ENCODE data around the gene PPFIA3.
"Not testable (repeated sequence)": the region's sequence is repeated elsewhere in the genome, so short reads cannot be mapped to it uniquely, and the experiment has no call there.

PPFIA3 gene

DNA sequence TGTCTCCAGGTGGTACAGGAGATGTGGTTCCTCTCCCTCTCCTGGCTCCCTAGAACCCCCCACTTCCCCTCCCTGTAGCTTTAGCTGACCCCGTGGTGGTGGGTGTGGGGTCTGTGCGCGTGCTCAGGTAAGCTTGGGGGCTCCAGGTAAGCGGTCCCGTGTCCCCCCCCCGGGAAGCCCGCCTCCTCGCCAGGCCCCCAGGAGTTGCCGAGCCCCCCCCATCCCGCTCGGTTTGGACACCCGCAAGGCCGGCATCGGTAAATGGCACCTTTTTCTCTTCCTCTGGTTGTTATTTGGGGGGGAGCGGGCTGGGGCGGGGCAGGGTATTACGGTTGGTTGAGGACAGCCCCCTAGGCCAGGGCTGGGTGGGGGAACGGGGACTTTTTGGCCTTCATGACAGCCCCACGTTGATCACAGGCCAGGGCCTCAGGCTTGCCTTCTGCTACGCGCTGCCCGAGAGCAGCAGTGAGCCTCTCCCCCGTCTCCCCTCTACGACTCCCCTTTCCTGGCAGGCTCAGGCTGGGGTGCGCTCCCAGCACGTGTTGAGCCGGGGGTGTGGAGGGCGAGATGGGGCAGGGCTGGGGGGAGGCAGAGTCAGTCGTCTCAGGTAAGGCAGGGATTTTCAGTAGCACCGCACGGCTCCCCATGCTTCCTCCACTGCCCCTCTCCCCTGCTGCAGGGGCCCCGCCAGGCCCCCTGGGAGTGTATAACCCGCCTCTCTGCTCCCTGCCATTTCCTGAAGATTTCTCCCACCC is 15.8 kb upstream of the PPFIA3 start:
- no peak for DNase-seq (ENCODE audit: low read depth)

GRCh38 chr19:49104229-49104864 is 15.0 kb upstream of the PPFIA3 start:
- no peak for DNase-seq (ENCODE audit: low read depth)

- DNase-seq (ENCODE audit: low read depth), result no peak
Measured at GRCh38 chr19:49106648-49107135, 12.7 kb upstream of the PPFIA3 start.

GRCh38 chr19:49107625-49108459 is 11.5 kb upstream of the PPFIA3 start:
- no peak for DNase-seq (ENCODE audit: low read depth)

DNA sequence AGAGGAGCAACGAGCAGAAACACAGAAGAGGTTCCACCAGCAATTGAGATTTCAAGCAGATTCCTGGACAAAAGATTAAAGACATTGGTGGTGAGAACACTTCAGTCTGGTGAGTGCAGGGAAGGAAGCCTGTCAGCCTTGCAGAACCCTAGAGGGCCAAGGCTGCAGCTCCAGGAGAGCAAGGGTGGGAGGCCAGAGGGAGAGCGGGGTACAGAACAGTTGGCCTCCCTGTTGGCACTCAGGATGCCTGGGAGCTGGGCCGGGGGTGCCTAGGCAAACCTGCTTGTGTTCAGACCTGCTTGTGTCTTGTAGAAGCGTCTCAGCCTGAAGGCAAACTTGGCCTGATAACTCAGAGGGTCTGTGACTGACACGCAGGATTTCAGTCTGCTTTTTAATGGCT is 10.3 kb upstream of the PPFIA3 start:
- DNase-seq (ENCODE audit: low read depth), result no peak

GRCh38 chr19:49109569-49110233 is 9.6 kb upstream of the PPFIA3 start:
- no peak for DNase-seq (ENCODE audit: low read depth)

GRCh38 chr19:49110567-49110966 is 8.8 kb upstream of the PPFIA3 start:
- no peak for DNase-seq (ENCODE audit: low read depth)

DNA sequence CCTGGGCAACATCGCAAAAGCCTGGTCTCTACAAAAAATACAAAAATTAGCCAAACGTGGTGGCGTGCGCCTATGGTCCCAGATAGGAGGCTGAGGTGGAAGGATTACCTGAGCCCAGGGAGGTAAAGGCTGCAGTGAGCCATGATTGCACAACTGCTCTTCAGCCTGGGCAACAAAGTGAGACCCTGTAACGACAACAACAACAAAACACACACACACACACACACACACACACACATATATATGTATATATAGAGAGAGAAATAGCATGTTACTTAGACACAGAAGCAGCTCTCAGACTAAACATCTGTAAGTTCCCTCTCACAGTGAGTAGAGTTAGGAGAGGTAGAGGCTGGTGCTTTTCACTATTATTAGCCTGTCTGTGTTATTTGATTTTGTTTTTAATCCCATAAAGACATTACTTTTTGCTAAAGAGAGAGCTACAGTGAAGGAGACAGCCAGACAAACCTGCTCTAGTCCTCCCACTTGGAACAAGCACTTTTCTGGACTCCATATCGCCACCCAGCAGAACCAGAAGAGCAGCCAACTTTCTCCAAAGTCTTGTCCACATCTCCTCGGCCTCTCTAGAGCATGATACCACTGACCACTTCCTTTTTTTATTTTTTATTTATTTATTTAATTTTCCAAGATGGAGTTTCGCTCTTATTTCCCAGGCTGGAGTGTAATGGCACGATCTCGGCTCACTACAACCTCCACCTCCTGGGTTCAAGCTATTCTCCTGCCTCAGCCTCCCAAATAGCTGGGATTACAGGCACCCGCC is 7.9 kb upstream of the PPFIA3 start:
- DNase-seq (ENCODE audit: low read depth), result no peak

- no peak for DNase-seq (ENCODE audit: low read depth)
Measured at GRCh38 chr19:49113762-49114629, 5.3 kb upstream of the PPFIA3 start, which contains the start of gene LIN7B. Gene LIN7B (plus strand): TSS chr19:49114370. CDS start chr19:49114405, 35 bp downstream.

DNA sequence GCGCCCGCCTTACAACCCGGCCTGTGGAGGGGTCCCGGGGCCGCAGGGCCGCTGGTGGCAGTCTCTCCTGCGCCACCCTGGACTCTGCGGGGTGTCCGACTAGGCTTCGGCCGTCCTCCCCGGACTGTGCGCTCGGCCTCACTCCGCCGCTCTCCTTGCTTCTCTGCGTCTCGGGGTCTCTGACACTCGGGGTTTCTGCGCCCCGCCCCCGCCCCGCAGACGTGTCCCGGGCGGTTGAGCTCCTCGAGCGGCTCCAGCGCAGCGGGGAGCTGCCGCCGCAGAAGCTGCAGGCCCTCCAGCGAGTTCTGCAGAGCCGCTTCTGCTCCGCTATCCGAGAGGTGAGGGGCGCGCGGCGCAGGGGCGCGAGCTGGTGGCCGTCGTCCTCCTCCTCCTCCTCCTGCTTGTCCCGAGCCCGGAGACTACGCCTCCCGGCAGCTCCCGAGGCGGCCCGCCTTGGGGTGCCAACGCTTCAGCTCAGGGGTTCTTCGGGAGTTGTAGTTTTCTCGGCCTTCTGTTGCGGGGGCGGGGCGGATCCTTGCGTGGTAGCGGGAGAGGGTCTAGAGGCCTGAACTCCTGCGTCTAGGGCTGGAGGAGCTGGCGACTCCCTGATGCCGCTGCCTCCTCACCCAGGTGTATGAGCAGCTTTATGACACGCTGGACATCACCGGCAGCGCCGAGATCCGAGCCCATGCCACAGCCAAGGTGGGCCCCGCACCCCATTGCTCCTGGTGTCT is 4.5 kb upstream of the PPFIA3 start:
- DNase-seq (ENCODE audit: low read depth), result no peak

DNA sequence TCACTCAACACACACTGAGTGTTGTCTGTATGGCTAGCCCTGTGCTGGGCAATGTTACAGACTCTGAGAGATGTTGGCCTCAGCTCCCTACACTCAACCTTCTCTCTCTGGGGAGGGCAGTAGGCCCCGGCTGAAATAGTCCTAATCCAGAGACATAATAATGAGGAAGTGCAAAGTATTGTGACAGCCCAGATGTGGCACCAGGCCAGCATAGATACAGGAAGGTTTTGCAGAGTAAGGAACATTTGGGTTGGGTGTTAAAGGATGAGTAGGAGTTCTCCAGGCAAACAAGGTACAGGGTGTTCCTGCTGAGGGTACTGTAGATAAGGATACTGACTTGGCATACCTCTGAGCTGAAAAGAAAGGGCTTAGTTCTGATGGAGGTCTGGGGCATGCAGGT is 2.8 kb upstream of the PPFIA3 start:
- no peak for DNase-seq (ENCODE audit: low read depth)

DNA sequence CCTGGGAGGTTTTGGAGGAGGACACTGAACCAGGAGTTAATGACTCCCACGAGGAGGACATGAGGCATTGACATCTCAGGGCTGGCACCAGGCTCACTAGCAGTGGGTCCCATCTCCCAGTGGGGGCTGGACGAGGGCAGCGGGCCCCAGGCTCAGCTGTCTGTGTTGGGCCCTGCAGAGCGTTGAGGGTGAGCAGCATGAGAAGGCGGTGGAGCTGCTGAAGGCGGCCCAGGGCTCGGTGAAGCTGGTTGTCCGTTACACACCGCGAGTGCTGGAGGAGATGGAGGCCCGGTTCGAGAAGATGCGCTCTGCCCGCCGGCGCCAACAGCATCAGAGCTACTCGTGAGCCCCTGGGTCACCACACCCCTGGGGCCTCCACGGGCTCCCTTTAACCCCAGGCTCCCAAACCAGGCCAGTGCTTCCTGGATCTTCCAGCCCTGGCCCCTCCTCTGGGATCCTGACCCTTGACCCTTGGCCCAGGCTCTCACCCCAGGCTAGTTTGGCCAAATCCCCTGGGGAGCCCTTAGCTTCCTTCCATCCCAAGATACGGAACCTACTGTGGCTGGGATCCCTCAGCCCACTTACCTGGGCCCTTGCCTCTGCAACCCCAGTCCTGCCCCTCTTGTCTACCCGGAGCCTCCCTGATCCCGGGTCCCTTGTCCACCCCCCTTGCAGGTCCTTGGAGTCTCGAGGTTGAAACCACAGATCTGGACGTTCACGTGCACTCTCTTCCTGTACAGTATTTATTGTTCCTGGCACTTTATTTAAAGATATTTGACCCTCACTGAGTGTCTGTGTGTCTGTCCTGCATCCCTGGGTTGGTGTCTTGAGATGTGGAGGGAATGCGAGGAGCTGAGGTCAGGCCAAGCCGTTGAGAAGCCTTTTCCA is 1.4 kb upstream of the PPFIA3 start:
- DNase-seq (ENCODE audit: low read depth), result no peak

- DNase-seq (ENCODE audit: low read depth), result peak; percentile 67
Measured at GRCh38 chr19:49118565-49119410, 556 bp upstream of the PPFIA3 start, which contains the start of gene C19orf73. Gene C19orf73 (minus strand): TSS chr19:49119143. CDS start chr19:49119022, 121 bp downstream.

- no peak for DNase-seq (ENCODE audit: low read depth)
Measured at GRCh38 chr19:49120325-49120683, 960 bp downstream of the PPFIA3 start.

DNA sequence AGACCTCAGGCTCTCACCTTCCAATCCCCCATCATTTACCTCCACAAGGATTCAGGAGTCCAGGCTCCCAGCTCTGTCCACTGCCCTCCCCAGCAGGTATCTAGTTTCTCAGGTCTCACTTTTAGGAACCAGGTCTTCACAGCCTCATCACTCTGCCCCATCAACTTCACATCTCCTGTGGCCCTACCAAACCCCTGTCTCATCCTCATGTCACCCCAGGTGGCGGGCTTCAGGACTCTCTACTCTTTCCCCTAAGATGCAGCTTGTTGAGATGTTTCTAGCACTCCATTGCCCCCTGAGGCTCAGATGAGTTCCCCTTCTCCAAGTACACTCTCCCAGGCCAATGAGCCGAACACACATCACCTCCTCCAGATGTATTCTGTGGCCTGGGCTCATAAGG is 1.5 kb downstream of the PPFIA3 start:
- DNase-seq (ENCODE audit: low read depth), result no peak

DNA sequence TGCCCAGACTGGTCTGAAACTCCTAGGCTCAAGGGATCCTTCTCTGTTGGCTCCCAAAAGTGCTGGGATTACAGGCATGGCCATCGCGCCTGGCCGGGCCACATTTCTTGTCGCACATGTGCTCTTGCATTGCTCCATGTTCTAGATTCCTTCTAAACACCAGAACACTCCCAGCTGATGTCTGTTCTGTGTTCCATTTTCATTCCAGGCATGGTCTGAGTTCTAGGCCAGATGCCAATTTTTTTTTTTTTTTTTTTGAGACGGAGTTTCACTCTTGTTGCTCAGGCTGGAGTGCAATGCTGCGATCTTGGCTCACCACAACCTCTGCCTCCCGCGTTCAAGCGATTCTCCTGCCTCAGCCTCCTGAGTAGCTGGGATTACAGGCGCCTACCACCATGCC is 2.5 kb downstream of the PPFIA3 start:
- DNase-seq (ENCODE audit: low read depth), result not testable (repeated sequence)

DNA sequence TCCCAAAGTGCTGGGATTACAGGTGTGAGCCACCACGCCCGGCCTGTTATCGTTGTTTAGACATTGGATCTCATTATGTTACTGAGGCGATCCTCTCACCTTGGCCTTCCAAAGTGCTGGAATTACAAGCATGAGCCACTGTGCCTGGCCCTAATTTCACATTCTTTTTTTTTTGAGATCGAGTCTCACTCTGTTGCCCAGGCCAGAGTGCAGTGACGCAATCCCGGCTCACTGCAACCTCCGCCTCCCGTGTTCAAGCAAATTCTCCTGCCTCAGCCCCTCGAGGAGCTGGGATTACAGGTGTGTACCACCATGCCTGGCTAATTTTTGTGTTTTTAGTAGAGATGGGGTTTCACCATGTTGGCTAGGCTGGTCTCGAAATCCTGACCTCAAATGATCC is 3.9 kb downstream of the PPFIA3 start:
- not testable (repeated sequence) for DNase-seq (ENCODE audit: low read depth)

Data from HS-5 (cell line).